Omental fat pad (tissue), 4 donors: ENCODE data around the gene CHORDC1. TPM values are rescaled to one million over a fixed set of nuclear protein-coding genes. Genes with fewer than 3 reads are reported as not detected.
A peak's percentile ranks its signal among the peaks of the same experiment; 100 is the strongest.

Source experiments
- ATAC-seq: fragments of 150-250 bp; one replicate; pipeline ENCODE4 v1.9.1; 2016; ENCODE audit warnings: mild to moderate bottlenecking, moderate library complexity; ENCODE audit not compliant: low FRiP score
- DNase-seq: peaks from one replicate; pipeline ENCODE4 v3.0.0-alpha.2; 2019; ENCODE audit warnings: low spot score
- total RNA-seq, 4 donors: library from RNA; depleted of rRNA; stranded (reverse); fragments of >200 nt; gene quantifications; one replicate each; pipeline ENCODE4 v1.1.0, GENCODE V29; 2016
- TF ChIP-seq, protein P1 (sequence below), 3 donors: fragments of 450-650 bp; IDR thresholded peaks; one replicate each; pipeline ENCODE4 v1.5.1; 2016 to 2017; ENCODE audit warnings: antibody characterized with exemption in 3 of 3, mild to moderate bottlenecking in 3 of 3, moderate library complexity in 2 of 3

CHORDC1 gene
- total RNA-seq, 4 donors from 2014 or later = 56.2 to 147 (median 79.4) TPM

- DNase-seq = no peak
- TF ChIP-seq, protein P1, sequence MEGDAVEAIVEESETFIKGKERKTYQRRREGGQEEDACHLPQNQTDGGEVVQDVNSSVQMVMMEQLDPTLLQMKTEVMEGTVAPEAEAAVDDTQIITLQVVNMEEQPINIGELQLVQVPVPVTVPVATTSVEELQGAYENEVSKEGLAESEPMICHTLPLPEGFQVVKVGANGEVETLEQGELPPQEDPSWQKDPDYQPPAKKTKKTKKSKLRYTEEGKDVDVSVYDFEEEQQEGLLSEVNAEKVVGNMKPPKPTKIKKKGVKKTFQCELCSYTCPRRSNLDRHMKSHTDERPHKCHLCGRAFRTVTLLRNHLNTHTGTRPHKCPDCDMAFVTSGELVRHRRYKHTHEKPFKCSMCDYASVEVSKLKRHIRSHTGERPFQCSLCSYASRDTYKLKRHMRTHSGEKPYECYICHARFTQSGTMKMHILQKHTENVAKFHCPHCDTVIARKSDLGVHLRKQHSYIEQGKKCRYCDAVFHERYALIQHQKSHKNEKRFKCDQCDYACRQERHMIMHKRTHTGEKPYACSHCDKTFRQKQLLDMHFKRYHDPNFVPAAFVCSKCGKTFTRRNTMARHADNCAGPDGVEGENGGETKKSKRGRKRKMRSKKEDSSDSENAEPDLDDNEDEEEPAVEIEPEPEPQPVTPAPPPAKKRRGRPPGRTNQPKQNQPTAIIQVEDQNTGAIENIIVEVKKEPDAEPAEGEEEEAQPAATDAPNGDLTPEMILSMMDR (IDR thresholded peaks at IDR 0.05) = no peak
- ATAC-seq = no peak
Observed at GRCh38 chr11:90235526-90235925, 12.7 kb upstream of the CHORDC1 start.

GRCh38 chr11:90234977-90235376 is 12.1 kb upstream of the CHORDC1 start:
- ATAC-seq = no peak

GRCh38 chr11:90229791-90230190 is 6.9 kb upstream of the CHORDC1 start:
- DNase-seq (no peak), ATAC-seq (no peak)
- TF ChIP-seq, protein P1 (IDR thresholded peaks at IDR 0.05) = no peak

More at GRCh38 chr11:90234977-90235376, 12.1 kb upstream of the CHORDC1 start:
- no peak for DNase-seq
- TF ChIP-seq, protein P1 (IDR thresholded peaks at IDR 0.05) = no peak

DNA sequence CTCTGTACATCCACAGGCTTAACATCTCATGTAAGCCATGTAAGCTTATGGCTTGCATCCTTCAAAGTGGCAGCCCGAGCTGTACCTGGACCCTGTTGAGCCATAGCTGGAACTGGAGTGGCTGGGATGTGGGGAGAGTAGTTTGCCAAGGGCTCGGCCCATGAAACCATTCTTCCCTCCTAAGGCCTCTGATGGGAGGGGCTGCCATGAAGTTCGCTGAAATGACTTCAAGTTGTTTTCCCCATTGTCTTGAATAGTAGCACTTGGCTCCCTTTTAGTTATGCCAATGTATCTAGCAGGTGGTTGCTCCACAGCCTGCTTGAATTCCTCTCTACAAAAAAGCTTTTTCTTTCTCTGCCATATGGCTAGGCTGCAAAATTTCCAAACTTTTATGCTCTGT is 5.2 kb upstream of the CHORDC1 start:
- TF ChIP-seq, protein P1 (IDR thresholded peaks at IDR 0.05) = no peak
- no peak for ATAC-seq
- DNase-seq = no peak

GRCh38 chr11:90223248-90223585 is 368 bp upstream of the CHORDC1 start:
- ATAC-seq (peak; percentile 79), DNase-seq (peak; percentile 39)
- TF ChIP-seq, protein P1 (IDR thresholded peaks at IDR 0.05) = no peak

GRCh38 chr11:90221803-90222458 is 918 bp downstream of the CHORDC1 start:
- DNase-seq (no peak), ATAC-seq (peak; percentile 6)
- TF ChIP-seq, protein P1 (IDR thresholded peaks at IDR 0.05) = no peak

- TF ChIP-seq, protein P1 (IDR thresholded peaks at IDR 0.05) = no peak
- DNase-seq (no peak), ATAC-seq (no peak)
Observed at GRCh38 chr11:90220391-90220790, 2.5 kb downstream of the CHORDC1 start.
